Transverse colon (tissue), 4 donors: ENCODE data around the gene SNF8. TPM values are rescaled to one million over a fixed set of nuclear protein-coding genes. Genes with fewer than 3 reads are reported as not detected.

ENCODE experiments used
- DNase-seq: peaks from one replicate; pipeline ENCODE4 v3.0.0-alpha.2; 2019
- H3K27ac ChIP-seq, 4 donors: fragments of 200-600 bp; sonication (generic); 2 replicates each; pipeline ENCODE4 v1.5.1; 2016 to 2018; ENCODE audit warnings: inconsistent platforms in 4 of 4
- H3K27me3 ChIP-seq: fragments of 200-600 bp; sonication (generic); 2 replicates; pipeline ENCODE4 v1.5.1; 2017; ENCODE audit warnings: inconsistent platforms
- H3K36me3 ChIP-seq, 4 donors: fragments of 200-600 bp; sonication (generic); 2 replicates each; pipeline ENCODE4 v1.5.1; 2017 to 2019; ENCODE audit warnings: inconsistent platforms in 4 of 4
- H3K4me1 ChIP-seq, 4 donors: fragments of 200-600 bp; sonication (generic); 2 replicates each; pipeline ENCODE4 v1.5.1; 2017 to 2020; ENCODE audit warnings: inconsistent platforms in 4 of 4
- H3K4me3 ChIP-seq, 4 donors: fragments of 200-600 bp; sonication (generic); 1 replicate in 1 of 4; 2 replicates in 3 of 4; pipeline versions ENCODE4 v1.5.1 to v1.6.1; 2017 to 2019; ENCODE audit warnings: inconsistent platforms in 4 of 4
- H3K9me3 ChIP-seq, 2 donors: fragments of 200-600 bp; sonication (generic); 2 replicates each; pipeline ENCODE4 v1.5.1; 2017 to 2019; ENCODE audit warnings: inconsistent platforms in 2 of 2
- EP300 ChIP-seq: sonication (generic); formaldehyde crosslinking; IDR thresholded peaks from one replicate; pipeline ENCODE4 v1.6.1; 2017; ENCODE audit warnings: antibody characterized with exemption, low read depth
- POLR2A ChIP-seq: fragments of 450-650 bp; IDR thresholded peaks from one replicate; pipeline ENCODE4 v1.6.1; 2016; ENCODE audit warnings: antibody characterized with exemption, mild to moderate bottlenecking, moderate library complexity
- POLR2AphosphoS5 ChIP-seq, 3 donors: sonication (generic); formaldehyde crosslinking; IDR thresholded peaks; one replicate each; pipeline ENCODE4 v1.6.1; 2016; ENCODE audit warnings: antibody characterized with exemption in 3 of 3
- WGBS, 2 donors: methylation state at CpG; one replicate each; pipeline ENCODE4 v1.1.5; 2018; ENCODE audit warnings: low coverage in 1 of 2; 5-methylcytosine and 5-hydroxymethylcytosine counted together
- in situ Hi-C, 4 donors: fragments of 200-750 bp; cut with MboI; loops; one replicate each; pipeline versions ENCODE4 v1.15.0 to v1.15.1; 2017; ENCODE audit warnings: low sequenced_read_pairs in 3 of 4, low pct_ligation_motif_present in 1 of 4, low pct_unique_long_range_greater_than_20kb in 1 of 4
- intact Hi-C: fragments of 100-400 bp; cut with DNase I; formaldehyde crosslinking; loops from one replicate; pipeline ENCODE4 v1.15.1; 2023; ENCODE audit warnings: low total_unique reads
- total RNA-seq, 4 donors: library from RNA; depleted of rRNA; stranded (reverse); fragments of >200 nt; gene quantifications; one replicate each; pipeline ENCODE4 v1.1.0, GENCODE V29; 2016
- TF ChIP-seq, protein P1 (sequence below), 5 experiments: fragments of 200-600 bp in 3 of 5; fragments of 450-650 bp in 2 of 5; sonication (generic) in 3 of 5; IDR thresholded peaks; 1 replicate in 2 of 5; 2 replicates in 3 of 5; pipeline ENCODE4 v1.5.1; 2016 to 2017; ENCODE audit warnings: antibody characterized with exemption in 5 of 5, inconsistent platforms in 3 of 5, mild to moderate bottlenecking in 2 of 5, moderate library complexity in 1 of 5

Gene SNF8
- total RNA-seq, 4 donors from 2014 or later: 44.1 to 67.7 (median 62.0) TPM

GRCh38 chr17:48904428-48904827 lies 40.2 kb downstream of the SNF8 start:
- in situ Hi-C loops (no loop called here), intact Hi-C loops (no loop called here)
- no peak overlapping the region for H3K4me3 ChIP-seq
- 82 to 90% methylated on average over 2 to 7 of the region's 7 CpGs for WGBS, 2 donors
- peaks cover 3 to 12% (median 10%) of the 10 kb centered on the region in 4 donors for H3K4me1 ChIP-seq
- TF ChIP-seq POLR2A: no peak
- TF ChIP-seq EP300: no peak
- no peak for TF ChIP-seq POLR2AphosphoS5 (IDR thresholded peaks at IDR 0.05)
- TF ChIP-seq, protein P1, sequence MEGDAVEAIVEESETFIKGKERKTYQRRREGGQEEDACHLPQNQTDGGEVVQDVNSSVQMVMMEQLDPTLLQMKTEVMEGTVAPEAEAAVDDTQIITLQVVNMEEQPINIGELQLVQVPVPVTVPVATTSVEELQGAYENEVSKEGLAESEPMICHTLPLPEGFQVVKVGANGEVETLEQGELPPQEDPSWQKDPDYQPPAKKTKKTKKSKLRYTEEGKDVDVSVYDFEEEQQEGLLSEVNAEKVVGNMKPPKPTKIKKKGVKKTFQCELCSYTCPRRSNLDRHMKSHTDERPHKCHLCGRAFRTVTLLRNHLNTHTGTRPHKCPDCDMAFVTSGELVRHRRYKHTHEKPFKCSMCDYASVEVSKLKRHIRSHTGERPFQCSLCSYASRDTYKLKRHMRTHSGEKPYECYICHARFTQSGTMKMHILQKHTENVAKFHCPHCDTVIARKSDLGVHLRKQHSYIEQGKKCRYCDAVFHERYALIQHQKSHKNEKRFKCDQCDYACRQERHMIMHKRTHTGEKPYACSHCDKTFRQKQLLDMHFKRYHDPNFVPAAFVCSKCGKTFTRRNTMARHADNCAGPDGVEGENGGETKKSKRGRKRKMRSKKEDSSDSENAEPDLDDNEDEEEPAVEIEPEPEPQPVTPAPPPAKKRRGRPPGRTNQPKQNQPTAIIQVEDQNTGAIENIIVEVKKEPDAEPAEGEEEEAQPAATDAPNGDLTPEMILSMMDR (IDR thresholded peaks at IDR 0.05): no peak
- no peak overlapping the region for H3K27ac ChIP-seq
- DNase-seq: no peak
- H3K36me3 ChIP-seq: no peaks in the 10 kb centered on the region
- no peaks in the 10 kb centered on the region for H3K9me3 ChIP-seq
- H3K27me3 ChIP-seq: no peaks in the 10 kb centered on the region

DNA sequence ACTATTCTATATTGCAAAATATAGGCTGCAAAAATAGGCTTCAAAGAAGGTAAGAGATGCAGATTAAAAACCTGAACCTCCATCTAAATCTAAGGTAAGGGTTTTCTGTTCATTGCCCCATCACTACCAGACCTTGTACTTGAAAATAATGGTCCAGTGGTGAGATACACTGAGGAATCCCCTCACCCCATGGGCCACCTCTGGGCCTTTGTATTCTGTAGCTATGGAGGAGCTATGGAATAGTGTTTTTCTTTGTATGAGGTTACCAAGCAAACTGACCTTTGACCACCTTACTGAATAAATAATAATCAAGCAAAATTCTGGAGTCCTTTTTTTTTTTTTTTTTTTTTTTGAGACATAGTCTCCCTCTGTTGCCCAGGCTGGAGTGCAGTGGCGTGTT lies 41.2 kb downstream of the SNF8 start:
- Histone ChIP-seq H3K27ac (no peak overlapping the region), H3K36me3 (no peaks in the 10 kb centered on the region), H3K4me3 (no peak overlapping the region), H3K4me1 (peaks cover 3 to 7% (median 6%) of the 10 kb centered on the region in 4 donors), H3K9me3 (no peaks in the 10 kb centered on the region), H3K27me3 (no peaks in the 10 kb centered on the region)
- intact Hi-C loops: no loop called here
- WGBS, 2 donors: 86 to 100% methylated on average over 1 of the region's 1 CpG
- TF ChIP-seq EP300: no peak
- no peak for TF ChIP-seq POLR2A
- TF ChIP-seq, protein P1 (IDR thresholded peaks at IDR 0.05): no peak
- no peak for TF ChIP-seq POLR2AphosphoS5 (IDR thresholded peaks at IDR 0.05)
- in situ Hi-C loops: no loop called here
- no peak for DNase-seq

GRCh38 chr17:48901241-48901640 lies 43.4 kb downstream of the SNF8 start:
- no peaks in the 10 kb centered on the region for H3K27me3 ChIP-seq
- DNase-seq: no peak
- in situ Hi-C loops: no loop called here
- no peak overlapping the region for H3K4me3 ChIP-seq
- no peaks in the 10 kb centered on the region for H3K4me1 ChIP-seq
- whole genome bisulfite sequencing, 2 donors: 87% methylated on average over 1 of the region's 1 CpG; no CpG with 5 or more reads in 1 of the 2 donors
- intact Hi-C loops: no loop called here
- TF ChIP-seq POLR2AphosphoS5 (IDR thresholded peaks at IDR 0.05) (no peak), EP300 (no peak), POLR2A (no peak)
- TF ChIP-seq, protein P1 (IDR thresholded peaks at IDR 0.05): no peak
- H3K27ac ChIP-seq: no peak overlapping the region
- no peaks in the 10 kb centered on the region for H3K9me3 ChIP-seq
- H3K36me3 ChIP-seq: peaks cover 0 to 2% (median 0%) of the 10 kb centered on the region in 4 donors

DNA sequence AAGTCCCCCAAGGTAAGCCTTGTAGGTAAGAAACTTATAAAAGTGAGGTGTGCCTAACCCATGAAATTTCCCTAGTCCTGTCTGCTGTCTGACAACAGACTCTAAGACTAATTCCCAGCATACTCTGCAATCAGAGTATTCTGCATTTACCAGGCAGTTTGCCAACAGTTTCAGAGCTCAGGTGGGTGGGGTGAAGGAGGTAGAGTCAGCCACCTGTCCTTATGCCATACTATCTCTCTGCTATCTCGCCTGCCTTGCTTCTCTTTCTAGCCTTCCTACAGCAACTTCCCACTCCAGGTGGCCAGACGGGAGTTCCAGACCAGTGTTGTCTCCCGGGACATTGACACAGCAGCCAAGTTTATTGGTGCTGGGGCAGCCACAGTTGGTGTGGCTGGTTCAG lies 49.8 kb downstream of the SNF8 start:
- Histone ChIP-seq H3K4me3 (no peak overlapping the region), H3K27ac (peak overlapping the region; percentile 1 to 43 (median 22)), H3K36me3 (peaks cover 0 to 14% (median 0%) of the 10 kb centered on the region in 4 donors), H3K27me3 (no peaks in the 10 kb centered on the region), H3K9me3 (no peaks in the 10 kb centered on the region), H3K4me1 (peaks cover 8 to 33% (median 24%) of the 10 kb centered on the region in 4 donors)
- in situ Hi-C loops: no loop called here
- intact Hi-C loops: no loop called here
- TF ChIP-seq POLR2AphosphoS5 (IDR thresholded peaks at IDR 0.05): peak in 1 of 3 donors; percentile 35
- no peak for TF ChIP-seq EP300
- TF ChIP-seq, protein P1 (IDR thresholded peaks at IDR 0.05): no peak
- TF ChIP-seq POLR2A: no peak
- WGBS, 2 donors: 45 to 52% methylated on average over 2 to 3 of the region's 3 CpGs
- peak; percentile 33 for DNase-seq
